Muscle of arm (tissue), 14 donors: ENCODE measurements around the gene TPGS1. TPM values are rescaled to one million over a fixed set of nuclear protein-coding genes. Genes with fewer than 3 reads are reported as not detected.

Experiments
- DNase-seq: peaks from one replicate; pipeline ENCODE4 v3.0.0-alpha.2; 2013
- long read RNA-seq, 11 donors: transcript quantifications; one replicate each; lab custom pipeline, GENCODE V29; 2026
- polyA plus RNA-seq, 12 donors: library from polyadenylated mRNA; unstranded; fragments of 120-200 nt; gene quantifications; one replicate each; pipeline ENCODE4 v1.2.1, GENCODE V29; 2013; ENCODE audit not compliant: insufficient read length in 12 of 12

Gene TPGS1, protein sequence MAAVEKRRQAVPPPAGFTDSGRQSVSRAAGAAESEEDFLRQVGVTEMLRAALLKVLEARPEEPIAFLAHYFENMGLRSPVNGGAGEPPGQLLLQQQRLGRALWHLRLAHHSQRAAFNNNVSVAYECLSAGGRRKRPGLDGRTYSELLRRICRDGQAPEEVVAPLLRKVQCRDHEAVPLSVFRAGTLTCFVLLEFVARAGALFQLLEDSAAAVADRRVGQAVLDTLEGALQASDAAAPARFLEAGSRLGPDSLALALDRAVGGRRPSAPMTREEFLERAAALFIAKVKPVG
- 10 to 100 TPM in 1 of 12 donors, 1 to 10 TPM in 10, not detected in 1; 2.8 to 26.4 (median 4.6) TPM for polyA plus RNA-seq
- long read RNA-seq, donor 1, transcript TPGS1-201 (2 exons, 1,114 nt): major isoform, 21 of 24 reads
- long read RNA-seq, donor 1, partial matches to known transcripts: 0 of 24 reads
- long read RNA-seq, donor 1, other reads (novel, unspliced or antisense): 0 of 24 reads
- long read RNA-seq, donor 2, transcript TPGS1-201 (2 exons, 1,114 nt): major isoform, 13 of 13 reads
- long read RNA-seq, donor 2, partial matches to known transcripts: 0 of 13 reads
- long read RNA-seq, donor 2, other reads (novel, unspliced or antisense): 0 of 13 reads
- long read RNA-seq, donor 3, transcript TPGS1-201 (2 exons, 1,114 nt): major isoform, 7 of 8 reads
- long read RNA-seq, donor 3, partial matches to known transcripts: 0 of 8 reads
- long read RNA-seq, donor 3, other reads (novel, unspliced or antisense): 0 of 8 reads
- long read RNA-seq, donor 4, transcript TPGS1-201 (2 exons, 1,114 nt): major isoform, 6 of 6 reads
- long read RNA-seq, donor 4, partial matches to known transcripts: 0 of 6 reads
- long read RNA-seq, donor 4, other reads (novel, unspliced or antisense): 0 of 6 reads
- long read RNA-seq, donor 5, transcript TPGS1-201 (2 exons, 1,114 nt): major isoform, 11 of 11 reads
- long read RNA-seq, donor 5, partial matches to known transcripts: 0 of 11 reads
- long read RNA-seq, donor 5, other reads (novel, unspliced or antisense): 0 of 11 reads
- long read RNA-seq, donor 6, partial matches to known transcripts: 0 of 3 reads
- long read RNA-seq, donor 6, other reads (novel, unspliced or antisense): 0 of 3 reads
- long read RNA-seq, donor 7, transcript TPGS1-201 (2 exons, 1,114 nt): major isoform, 5 of 6 reads
- long read RNA-seq, donor 7, partial matches to known transcripts: 0 of 6 reads
- long read RNA-seq, donor 7, other reads (novel, unspliced or antisense): 0 of 6 reads
- long read RNA-seq, donor 8, transcript TPGS1-201 (2 exons, 1,114 nt): major isoform, 12 of 12 reads
- long read RNA-seq, donor 8, partial matches to known transcripts: 0 of 12 reads
- long read RNA-seq, donor 8, other reads (novel, unspliced or antisense): 0 of 12 reads
- long read RNA-seq, donor 9, transcript TPGS1-201 (2 exons, 1,114 nt): major isoform, 6 of 7 reads
- long read RNA-seq, donor 9, partial matches to known transcripts: 0 of 7 reads
- long read RNA-seq, donor 9, other reads (novel, unspliced or antisense): 0 of 7 reads
- long read RNA-seq, donor 10, transcript TPGS1-201 (2 exons, 1,114 nt): major isoform, 13 of 14 reads
- long read RNA-seq, donor 10, partial matches to known transcripts: 0 of 14 reads
- long read RNA-seq, donor 10, other reads (novel, unspliced or antisense): 0 of 14 reads
- long read RNA-seq, donor 11, transcript TPGS1-201 (2 exons, 1,114 nt): major isoform, 10 of 10 reads
- long read RNA-seq, donor 11, partial matches to known transcripts: 0 of 10 reads
- long read RNA-seq, donor 11, other reads (novel, unspliced or antisense): 0 of 10 reads

DNA sequence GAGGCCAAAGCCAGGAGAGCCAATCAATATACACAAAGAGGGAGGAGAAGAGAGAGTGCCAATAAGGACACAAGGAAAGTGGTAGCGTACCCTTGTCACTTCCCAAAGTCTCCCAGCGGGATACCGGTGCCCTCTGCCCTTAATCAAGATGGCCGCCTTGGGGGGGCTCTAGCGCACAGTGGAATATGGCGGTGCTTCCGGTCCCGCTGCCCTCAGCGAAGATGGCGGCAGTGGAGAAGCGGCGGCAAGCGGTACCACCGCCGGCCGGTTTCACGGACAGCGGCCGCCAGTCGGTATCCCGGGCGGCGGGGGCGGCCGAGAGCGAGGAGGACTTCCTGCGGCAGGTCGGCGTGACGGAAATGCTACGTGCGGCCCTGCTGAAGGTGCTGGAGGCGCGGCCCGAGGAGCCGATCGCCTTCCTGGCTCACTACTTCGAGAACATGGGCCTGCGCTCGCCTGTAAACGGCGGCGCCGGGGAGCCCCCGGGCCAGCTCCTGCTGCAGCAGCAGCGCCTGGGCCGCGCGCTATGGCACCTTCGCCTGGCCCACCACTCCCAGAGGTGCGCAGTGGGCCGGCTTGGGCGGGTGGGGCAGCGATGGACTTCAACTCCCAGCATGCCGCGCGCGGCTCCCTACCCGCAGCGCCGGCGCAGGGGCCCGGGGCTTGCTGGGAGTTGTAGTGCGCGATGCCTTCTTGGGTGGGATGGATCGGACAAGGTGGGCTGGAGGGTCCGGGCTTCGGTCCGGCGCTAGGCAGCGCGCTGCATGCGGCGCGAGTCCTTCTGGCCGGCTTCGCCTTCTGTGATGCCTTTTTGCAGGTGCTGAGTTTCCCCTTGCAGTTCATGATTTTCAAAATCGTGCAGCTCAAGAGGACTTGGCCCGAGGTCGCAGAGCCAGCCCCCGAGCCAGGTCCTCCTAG, at the start of gene TPGS1:
Gene TPGS1 (plus strand): TSS at position 212 of the 918 bp plus-strand sequence. CDS start 10 bp downstream, at position 222.
- DNase-seq: peak; percentile 77

DNA sequence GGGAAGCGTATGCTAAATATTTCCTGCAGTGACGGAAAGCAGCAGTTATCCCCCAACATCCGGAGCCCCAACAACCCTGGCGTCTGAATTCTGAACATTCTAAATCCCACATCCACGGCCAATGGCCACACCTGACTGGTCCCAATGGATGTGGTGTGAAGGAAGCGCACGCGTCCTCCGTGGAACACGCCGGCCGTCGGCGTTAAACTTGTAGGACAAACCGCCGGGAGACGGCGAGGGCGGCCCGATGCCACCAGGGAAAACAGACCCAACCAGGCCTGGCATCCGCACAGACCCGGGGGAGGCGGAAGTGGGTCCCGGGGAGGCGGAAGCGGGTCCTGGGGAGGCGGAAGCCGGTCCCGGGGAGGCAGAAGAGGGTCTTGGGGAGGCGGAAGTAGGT, 49.7 kb upstream of the TPGS1 start:
- DNase-seq: no peak

DNA sequence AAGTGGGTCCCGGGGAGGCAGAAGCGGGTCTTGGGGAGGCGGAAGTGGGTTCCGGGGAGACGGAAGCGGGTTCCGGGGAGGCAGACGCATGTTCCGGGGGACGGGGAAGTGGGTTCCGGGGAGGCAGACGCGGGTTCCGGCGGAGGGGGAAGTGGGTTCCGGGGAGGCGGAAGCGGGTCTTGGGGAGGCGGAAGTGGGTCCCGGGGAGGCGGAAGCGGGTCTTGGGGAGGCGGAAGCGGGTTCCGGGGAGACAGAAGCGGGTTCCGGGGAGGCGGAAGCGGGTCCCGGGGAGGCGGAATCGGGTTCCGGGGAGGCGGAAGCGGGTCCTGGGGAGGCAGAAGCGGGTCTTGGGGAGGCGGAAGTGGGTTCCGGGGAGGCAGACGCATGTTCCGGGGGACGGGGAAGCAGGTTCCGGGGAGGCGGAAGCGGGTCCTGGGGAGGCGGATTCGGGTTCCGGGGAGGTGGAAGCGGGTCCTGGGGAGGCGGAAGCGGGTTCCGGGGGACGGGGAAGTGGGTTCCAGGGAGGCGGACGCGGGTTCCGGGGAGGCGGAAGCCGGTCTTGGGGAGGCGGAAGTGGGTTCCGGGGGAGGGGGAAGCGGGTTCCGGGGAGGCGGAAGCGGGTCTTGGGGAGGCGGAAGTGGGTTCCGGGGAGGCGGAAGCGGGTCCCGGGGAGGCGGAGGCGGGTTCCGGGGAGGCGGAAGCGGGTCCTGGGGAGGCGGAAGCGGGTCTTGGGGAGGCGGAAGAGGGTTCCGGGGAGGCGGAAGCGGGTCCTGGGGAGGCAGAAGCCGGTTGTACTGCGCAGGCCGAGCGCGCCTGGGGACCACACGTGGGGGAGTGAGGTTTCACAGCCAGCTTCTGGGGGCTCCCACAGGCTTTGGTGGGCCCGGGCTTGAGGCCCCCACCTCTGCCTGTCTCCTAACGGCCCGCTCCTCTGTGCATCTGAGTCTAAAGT, 48.9 kb upstream of the TPGS1 start:
- DNase-seq: no peak

DNA sequence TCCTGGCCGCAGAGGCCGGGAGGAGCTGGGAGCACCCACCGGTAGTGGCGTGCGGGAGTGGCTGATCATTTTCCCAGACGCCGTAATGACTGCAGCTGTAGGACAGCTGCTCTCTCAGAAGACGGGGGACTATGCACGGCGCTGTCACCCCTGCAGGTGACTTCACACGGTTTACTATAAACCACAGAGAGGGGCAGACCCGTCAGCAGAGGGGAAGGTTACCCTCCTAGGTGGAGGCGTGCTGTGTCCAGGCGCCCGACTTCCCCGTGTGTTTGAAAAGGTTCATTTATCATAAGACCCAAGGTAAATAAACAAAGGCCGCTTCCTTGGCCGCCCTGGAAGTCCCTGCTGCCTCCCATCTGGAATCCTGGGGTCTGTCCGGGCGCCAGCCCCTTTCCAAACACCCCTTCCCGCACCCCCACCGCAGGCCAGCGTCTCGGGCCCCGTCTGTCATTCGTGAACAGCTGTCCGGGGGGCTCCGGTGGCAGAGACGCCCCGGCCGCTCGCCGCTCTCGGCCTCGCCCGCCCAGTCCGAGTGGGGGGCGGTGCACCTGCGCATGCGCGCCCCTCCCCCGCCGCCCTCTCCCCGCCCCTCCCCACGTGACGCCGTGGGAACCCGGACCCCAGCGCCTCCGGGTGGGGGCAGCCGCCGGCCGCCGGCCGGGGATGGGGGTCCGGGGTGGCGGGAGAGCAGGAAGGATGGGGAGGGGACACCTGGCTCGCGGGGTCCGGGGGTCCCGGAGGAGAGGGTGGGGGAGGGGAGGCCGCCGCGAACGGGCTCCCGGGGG, 47.4 kb upstream of the TPGS1 start:
- peak; percentile 82 for DNase-seq

DNA sequence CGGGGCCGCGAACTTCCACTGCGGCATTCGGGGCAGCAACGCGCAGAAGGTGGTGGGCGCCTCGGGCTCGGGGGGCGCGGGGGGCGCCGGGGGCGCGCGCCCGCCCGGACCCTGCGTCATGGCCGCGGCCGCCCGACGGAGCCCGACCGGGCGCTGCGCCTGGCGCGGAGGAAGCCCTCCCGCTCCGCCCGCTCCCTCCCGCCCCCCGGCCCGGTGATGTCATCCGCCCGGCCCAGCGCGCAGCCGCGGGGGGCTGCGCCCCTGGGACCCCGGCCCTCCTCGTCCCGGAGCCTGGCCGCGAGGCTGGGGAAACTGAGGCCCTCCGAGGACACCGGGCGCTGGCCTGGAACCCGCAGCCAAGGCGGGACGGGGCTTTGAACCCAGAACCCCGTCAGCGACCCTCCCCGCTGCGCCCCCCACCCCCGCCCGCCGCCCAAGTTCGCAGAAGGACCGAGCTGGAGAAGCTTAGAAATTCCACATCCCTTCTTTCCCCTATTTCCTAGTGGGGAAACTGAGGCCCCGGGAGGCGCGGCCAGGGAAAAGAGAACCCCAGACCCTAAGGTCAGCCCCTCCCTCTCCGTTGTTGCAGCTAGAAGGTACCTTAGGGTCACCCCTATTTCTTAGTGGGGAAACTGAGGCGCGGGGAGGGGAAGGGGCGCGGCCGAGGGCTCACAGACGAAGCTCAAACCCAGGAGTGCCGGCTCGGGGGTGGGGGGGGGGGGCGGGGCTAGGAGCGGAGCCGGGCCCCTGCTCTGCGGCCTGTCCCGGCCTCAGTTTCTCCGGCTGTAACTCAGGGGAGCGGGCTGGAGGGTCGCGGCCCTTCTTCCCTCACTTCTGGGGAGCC, 46.2 kb upstream of the TPGS1 start, which contains the start of gene SHC2:
Gene SHC2 (minus strand): TSS at position 157 of the 844 bp plus-strand sequence. CDS start 37 bp downstream, at position 120.
- peak; percentile 61 for DNase-seq

DNA sequence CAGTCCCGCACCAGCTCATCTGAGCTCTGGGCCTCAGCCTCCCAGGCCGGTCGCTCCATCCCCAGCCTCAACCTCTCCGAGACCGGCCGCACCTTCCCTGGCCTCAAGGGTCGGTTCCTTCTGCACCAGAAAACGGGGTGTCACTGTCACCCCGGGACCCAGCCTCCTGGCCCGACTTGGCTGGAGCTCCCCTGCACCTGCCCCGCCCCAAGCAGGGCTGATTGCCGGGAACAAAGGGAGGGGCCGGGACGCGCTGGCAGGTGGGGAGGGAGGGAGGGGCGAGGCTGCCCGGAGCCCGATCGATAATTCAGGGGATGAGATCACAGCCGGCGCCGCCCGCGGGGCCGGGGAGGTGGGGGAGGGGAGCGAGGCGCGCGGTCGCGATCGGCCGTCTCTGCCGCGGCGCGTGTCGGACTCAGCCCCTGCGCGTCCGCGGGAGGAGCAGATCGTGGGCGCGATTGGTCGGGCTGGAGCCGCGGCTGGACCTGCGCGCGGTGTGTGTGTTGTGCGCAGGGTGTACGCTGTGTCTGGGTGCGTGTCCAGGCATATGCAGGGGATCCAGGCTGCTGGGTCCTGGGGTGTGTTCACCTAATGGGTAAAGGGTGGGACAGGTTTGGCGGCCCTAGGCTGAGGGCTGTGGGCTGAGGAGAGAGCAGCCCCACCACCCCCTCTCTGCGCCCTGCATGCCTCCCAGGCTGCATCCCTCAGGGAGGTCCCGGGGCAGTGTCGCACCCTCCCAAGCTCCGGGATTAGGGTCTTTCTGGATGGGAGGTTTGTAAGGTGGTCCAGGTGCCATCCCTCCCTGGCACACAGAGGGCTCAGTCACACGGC, 45.4 kb upstream of the TPGS1 start:
- no peak for DNase-seq

DNA sequence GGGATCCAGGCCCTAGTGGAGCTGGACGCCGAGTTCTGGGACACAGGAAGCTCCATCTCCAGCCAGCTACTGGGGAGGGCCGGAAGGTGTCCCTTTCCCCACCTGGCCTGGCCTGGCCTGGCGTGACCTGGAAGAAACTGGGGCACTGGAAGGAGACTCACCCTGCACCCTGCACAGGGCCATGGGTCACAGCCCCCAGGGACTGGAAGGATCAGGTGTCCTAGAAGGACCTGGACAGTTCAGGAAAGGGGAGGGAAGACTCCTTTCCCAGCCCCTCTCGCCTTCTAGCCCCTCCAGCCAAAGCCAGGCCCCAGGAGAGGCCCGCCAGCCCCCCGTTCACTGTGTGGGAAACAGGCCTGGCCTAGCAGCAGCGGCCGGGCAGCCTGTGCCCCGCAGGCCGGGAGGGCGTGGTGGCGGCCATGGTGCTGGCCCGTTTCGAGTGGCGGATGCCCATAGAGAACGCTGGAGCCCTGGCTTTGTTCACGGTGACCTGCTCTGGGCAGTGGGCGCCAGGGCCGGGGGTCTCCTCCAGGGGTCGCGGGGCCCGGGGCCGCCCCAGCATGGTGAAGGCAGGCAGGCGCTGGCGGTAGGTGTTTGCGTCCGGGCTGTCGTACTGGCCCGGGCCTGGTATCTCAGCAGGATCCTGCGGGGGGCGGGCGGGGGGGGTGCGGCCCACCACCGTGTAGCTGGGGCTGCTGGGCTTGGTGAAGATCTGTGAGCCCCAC, 43.7 kb upstream of the TPGS1 start:
- DNase-seq: no peak

DNA sequence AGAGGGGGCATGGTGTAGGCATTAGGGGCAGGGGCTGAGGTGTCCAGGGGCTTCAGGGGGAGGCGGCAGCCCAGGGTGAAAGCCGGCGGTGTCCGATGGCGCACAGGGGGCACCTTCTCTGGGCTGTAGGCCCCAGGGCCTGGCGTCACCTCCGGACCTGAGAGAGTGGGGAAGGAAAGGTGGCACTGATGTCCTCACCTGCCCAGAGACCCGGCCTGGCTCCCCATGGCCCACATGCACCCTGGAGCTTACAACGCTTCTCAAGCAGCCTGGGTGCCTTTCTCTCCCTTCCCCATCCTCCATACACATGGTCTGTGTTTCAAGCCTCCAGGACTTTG, 43.1 kb upstream of the TPGS1 start:
- no peak for DNase-seq

DNA sequence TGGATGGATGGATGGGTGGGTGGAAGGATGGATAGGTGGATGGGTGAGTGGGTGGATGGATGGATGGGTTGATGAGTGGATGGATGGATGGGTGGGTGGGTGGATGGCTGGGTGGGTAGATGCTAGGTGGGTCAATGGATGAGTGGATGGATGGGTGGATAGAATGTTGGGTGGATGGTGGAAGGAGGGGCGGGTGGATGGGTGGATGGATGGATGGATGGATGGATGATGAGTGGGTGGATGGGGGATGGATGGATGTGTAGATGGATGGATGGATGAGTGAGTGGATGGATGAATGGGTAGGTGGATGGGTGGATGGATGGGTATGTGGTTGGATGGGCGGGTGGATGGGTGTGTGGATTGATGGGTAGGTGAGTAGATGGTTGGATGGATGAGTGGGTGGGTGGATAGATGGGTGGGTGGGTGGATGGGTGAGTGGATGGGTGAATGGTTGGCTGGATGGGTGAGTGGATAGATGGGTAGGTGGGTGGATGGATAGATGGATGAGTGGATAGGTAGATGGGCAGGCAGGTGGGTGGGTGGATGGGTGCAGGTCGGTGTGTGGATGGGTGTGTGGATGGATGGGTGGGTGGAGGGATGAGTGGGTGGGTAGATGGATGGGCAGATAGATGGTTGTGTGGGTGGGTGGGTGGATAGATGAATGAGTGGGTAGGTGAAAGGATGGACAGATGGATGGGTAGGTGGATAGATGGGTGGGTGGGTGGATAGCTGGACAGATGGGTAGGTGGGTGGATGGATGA, 42.1 kb upstream of the TPGS1 start:
- DNase-seq: no peak

DNA sequence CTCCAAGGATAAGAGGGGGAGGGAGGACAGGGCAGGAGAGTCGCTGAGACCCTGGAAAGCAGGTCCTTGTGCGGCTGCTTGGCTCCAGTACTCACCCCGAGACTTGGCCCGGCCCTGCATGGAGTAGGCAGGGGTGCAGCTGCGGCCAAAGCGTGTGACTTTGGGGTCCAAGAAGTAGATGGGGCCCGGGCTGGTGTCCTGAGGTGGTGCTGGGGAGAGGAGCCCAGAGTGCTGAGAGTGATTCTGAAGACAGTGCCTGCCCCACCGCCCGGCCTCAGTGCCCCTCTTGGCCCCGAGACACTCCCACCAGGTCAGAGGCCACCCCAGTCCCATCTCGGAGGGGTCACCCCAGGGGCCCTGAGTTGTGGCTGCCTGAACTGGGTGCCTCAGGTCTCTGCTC, 39.7 kb upstream of the TPGS1 start:
- DNase-seq: no peak

DNA sequence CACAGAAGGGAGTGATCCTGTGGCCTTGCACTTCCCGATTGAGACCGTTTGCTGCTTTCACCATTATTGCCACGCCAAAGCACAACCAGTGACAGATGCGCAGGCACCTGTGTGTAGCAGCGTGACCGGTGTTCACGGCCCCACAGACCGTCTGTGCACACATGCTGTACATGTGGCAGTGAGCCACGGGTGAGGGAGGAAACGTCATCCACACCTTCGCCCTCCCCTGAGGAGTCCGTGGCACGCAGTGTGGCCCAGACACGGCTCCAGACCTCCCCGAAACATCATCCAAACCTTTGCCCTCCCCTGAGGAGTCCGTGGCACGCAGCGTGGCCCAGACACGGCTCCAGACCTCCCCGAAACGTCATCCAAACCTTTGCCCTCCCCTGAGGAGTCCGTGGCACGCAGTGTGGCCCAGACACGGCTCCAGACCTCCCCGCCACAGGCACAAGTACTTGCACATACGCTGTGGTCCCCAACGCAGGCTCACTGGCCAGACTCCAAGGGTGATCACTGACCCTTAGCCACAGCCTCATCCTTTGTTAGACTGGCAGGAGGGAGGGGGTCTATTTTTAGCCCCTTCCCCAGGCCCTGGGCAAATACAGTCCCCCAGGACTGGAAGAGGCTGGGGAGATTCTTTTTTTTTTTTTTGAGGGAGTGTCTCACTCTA, 38.6 kb upstream of the TPGS1 start:
- no peak for DNase-seq

DNA sequence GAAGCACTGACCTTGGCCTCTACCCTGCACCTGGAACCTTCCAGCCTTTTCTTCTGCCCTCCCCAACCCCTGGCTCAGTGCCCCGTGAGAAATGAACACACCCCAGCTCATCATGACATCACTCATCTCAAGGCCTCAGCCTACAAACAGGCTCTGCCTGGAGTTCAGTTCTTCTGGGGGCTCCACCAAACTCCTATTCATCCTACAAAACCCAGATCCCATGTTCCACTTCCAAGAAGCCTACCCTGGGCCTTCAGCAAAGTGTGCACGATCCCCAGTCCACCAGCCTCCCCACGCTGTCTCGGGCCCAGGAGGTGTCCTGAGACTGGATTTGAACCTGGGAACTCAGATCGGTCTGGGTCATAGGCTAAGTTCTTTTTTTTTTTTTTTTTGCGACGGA, 37.5 kb upstream of the TPGS1 start:
- no peak for DNase-seq

DNA sequence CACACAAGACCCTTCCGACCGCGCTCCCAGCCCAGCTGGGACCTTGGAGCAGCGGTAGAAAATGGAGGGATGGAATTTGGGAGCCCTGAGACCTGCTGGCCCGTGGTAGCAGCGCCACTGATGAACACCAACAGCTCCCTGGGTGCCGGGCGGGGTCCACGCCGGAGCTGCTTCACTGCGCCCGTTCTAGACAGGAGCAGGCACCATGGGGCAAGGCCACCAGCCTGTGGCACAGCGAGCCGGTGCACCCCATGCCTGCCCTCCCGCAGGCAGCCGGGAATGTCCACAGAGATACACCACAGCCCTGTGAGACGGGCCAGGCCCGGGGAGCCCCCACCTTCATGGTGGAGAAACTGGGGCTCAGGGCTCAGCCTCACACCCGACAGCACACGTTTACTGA, 36.6 kb upstream of the TPGS1 start:
- no peak for DNase-seq
